Fibroblast of the aortic adventitia (primary cell): ENCODE results near the gene PSTPIP1. TPM values are rescaled to one million over a fixed set of nuclear protein-coding genes. Genes with fewer than 3 reads are reported as not detected.

Experiments
- DNase-seq: peaks from one replicate; pipeline ENCODE4 v3.0.0-alpha.2; 2010; ENCODE audit warnings: low read depth
- H3K4me3 ChIP-seq: 2 replicates; pipeline ENCODE4 v1.5.1; 2011; ENCODE audit warnings: low read depth, mild to moderate bottlenecking, control low read depth, low read length, moderate library complexity
- small RNA-seq: library from RNA; depleted of rRNA; stranded (forward); fragments of <200 nt; gene quantifications from one replicate; pipeline ENCODE3, GENCODE V24; 2012
- total RNA-seq: library from RNA; depleted of rRNA; stranded (reverse); fragments of >200 nt; gene quantifications from 2 replicates; pipeline ENCODE4 v1.2.3, GENCODE V29; 2012; ENCODE audit warnings: low replicate concordance
- TF ChIP-seq, protein P1 (sequence below): IDR thresholded peaks from 2 replicates; pipeline ENCODE4 v1.5.1; 2011; ENCODE audit warnings: mild to moderate bottlenecking, low read length, control low read depth, inconsistent platforms; ENCODE audit not compliant: insufficient read depth

Gene PSTPIP1
- total RNA-seq, 1 donor, result 0.18 TPM

- H3K4me3 ChIP-seq, result no peak overlapping the region
- no peak for DNase-seq
- TF ChIP-seq, protein P1, sequence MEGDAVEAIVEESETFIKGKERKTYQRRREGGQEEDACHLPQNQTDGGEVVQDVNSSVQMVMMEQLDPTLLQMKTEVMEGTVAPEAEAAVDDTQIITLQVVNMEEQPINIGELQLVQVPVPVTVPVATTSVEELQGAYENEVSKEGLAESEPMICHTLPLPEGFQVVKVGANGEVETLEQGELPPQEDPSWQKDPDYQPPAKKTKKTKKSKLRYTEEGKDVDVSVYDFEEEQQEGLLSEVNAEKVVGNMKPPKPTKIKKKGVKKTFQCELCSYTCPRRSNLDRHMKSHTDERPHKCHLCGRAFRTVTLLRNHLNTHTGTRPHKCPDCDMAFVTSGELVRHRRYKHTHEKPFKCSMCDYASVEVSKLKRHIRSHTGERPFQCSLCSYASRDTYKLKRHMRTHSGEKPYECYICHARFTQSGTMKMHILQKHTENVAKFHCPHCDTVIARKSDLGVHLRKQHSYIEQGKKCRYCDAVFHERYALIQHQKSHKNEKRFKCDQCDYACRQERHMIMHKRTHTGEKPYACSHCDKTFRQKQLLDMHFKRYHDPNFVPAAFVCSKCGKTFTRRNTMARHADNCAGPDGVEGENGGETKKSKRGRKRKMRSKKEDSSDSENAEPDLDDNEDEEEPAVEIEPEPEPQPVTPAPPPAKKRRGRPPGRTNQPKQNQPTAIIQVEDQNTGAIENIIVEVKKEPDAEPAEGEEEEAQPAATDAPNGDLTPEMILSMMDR, result no peak
Measured at GRCh38 chr15:77081971-77082370, 87.0 kb downstream of the PSTPIP1 start.

GRCh38 chr15:77083381-77084160 is 88.6 kb downstream of the PSTPIP1 start:
- H3K4me3 ChIP-seq, result peak overlapping the region; percentile 48
- DNase-seq, result peak; percentile 57
- TF ChIP-seq, protein P1, result no peak

- no peak for DNase-seq
- no peak overlapping the region for H3K4me3 ChIP-seq
- TF ChIP-seq, protein P1, result no peak
Measured at GRCh38 chr15:77084436-77084835, 89.5 kb downstream of the PSTPIP1 start.

- TF ChIP-seq, protein P1, result no peak
- peak; percentile 39 for DNase-seq
- no peak overlapping the region for H3K4me3 ChIP-seq
Measured at GRCh38 chr15:77085297-77085696, 90.4 kb downstream of the PSTPIP1 start.

Small RNA genes within 50 kb of the gene (small RNA-seq; reads per million reads assigned to genes)
- not detected for gene RN7SL278P

Other genes with a start within 250 kb of the PSTPIP1 start
- gene SCAPER, start 89.8 kb upstream of the PSTPIP1 start, total RNA-seq, result 7.0 and 16.3 TPM in 2 replicates
- gene RCN2, start 63.4 kb upstream of the PSTPIP1 start, total RNA-seq, result 59.9 and 89.8 TPM in 2 replicates
- gene TSPAN3, start 76.0 kb downstream of the PSTPIP1 start, total RNA-seq, result 194 and 288 TPM in 2 replicates